Ishikawa (cell line): ENCODE measurements around the gene MIGA2.
A peak's percentile ranks its signal among the peaks of the same experiment; 100 is the strongest.

ENCODE experiments used
- CEBPB ChIP-seq: IDR thresholded peaks from 2 replicates; pipeline ENCODE4 v1.6.1; 2012
- CREB1 ChIP-seq: IDR thresholded peaks from 2 replicates; pipeline ENCODE4 v1.6.1; 2012; ENCODE audit warnings: low read depth
- EGR1 ChIP-seq: IDR thresholded peaks from 2 replicates; pipeline ENCODE4 v1.6.1; 2012
- EP300 ChIP-seq: IDR thresholded peaks from 2 replicates; pipeline ENCODE4 v1.6.1; 2012; ENCODE audit warnings: borderline replicate concordance
- FOXM1 ChIP-seq: IDR thresholded peaks from 2 replicates; pipeline ENCODE4 v1.6.1; 2012; ENCODE audit warnings: low read depth, borderline replicate concordance
- MAX ChIP-seq: IDR thresholded peaks from 2 replicates; pipeline ENCODE4 v1.6.1; 2012
- NFIC ChIP-seq: IDR thresholded peaks from 2 replicates; pipeline ENCODE4 v1.6.1; 2012
- RAD21 ChIP-seq: IDR thresholded peaks from 2 replicates; pipeline ENCODE4 v1.6.1; 2012; ENCODE audit warnings: low read depth
- REST ChIP-seq: IDR thresholded peaks from 2 replicates; pipeline ENCODE4 v1.6.1; 2012; ENCODE audit warnings: low read depth, mild to moderate bottlenecking
- TAF1 ChIP-seq: IDR thresholded peaks from 2 replicates; pipeline ENCODE4 v1.6.1; 2012; ENCODE audit warnings: low read depth, mild to moderate bottlenecking
- TCF12 ChIP-seq: IDR thresholded peaks from 2 replicates; pipeline ENCODE4 v1.6.1; 2012; ENCODE audit warnings: low read depth
- TEAD4 ChIP-seq: IDR thresholded peaks from 2 replicates; pipeline ENCODE4 v1.6.1; 2012
- USF1 ChIP-seq: IDR thresholded peaks from 2 replicates; pipeline ENCODE4 v1.6.1; 2012
- YY1 ChIP-seq: IDR thresholded peaks from 2 replicates; pipeline ENCODE4 v1.6.1; 2012; ENCODE audit warnings: low read depth
- ZBTB7A ChIP-seq: IDR thresholded peaks from 2 replicates; pipeline ENCODE4 v1.6.1; 2012; ENCODE audit warnings: low read depth

The MIGA2 gene

DNA sequence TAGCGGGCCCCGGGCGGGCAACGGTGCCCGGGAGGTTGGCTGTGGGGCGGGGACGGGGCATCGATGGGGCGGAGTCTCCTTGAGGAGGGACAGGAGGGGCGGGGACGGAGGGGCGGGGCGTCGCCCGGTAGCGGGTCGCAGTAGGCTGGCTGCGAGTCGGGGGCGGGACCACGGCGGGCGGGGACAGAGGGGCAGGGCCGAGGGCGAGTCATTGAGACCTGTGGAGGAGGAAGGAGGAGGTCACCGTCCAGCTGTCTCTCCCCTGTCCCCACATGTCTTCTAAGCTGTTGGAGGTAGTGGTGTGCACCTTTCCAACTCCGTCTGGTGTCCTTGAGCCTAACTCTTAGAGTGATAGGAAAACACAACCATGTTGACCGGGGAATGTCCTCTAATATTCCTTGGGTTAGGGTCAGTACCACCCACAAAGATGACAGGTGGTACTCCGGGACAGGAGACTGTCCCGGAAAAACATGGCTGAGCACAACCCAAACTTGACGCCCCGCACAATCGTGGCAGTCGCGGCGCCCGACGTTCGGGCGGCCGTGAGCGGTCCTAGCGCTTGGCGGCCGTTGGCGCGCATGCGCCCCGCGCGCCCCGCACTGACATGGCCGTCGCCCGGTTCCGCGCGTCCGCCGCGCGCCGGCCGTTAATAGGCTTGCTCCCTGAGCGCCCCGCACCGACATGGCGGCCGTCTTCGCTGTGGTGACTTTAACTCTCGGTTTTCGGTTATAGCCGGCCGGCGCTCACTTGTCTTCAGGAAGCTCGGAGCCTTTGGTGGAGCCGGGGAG lies 74.5 kb downstream of the MIGA2 start, which contains the start of the genes CRAT and PTPA:
Gene CRAT, minus strand, starts transcription at position 54 of the 788 bp plus-strand sequence. CDS start 284 bp downstream, outside the sequence.
Gene PTPA, plus strand, starts transcription at position 676 of the 788 bp plus-strand sequence. CDS start 186 bp downstream, outside the sequence.
- TF ChIP-seq YY1 (peak; percentile 97), TAF1 (peak; percentile 58; the same call in 1 of the 2 replicates), EP300 (peak; percentile 14; the same call in 1 of the 2 replicates), ZBTB7A (no peak), TCF12 (no peak), EGR1 (peak; percentile 65; the same call in 1 of the 2 replicates), MAX (peak; percentile 89), USF1 (0 out of 2 replicates have a peak, but pooled peaks have one; percentile 8)

GRCh38 chr9:129111528-129112151 lies 75.2 kb downstream of the MIGA2 start:
- TF ChIP-seq TAF1 (peak; percentile 60), RAD21 (no peak), YY1 (peak; percentile 73), ZBTB7A (no peak; the same call in 1 of the 2 replicates), EP300 (no peak), EGR1 (peak; percentile 9; the same call in 1 of the 2 replicates), CREB1 (no peak), MAX (no peak; the same call in 1 of the 2 replicates), TCF12 (no peak), USF1 (no peak), REST (no peak), TEAD4 (no peak), CEBPB (no peak; the same call in 1 of the 2 replicates), FOXM1 (no peak), NFIC (no peak)

GRCh38 chr9:129113645-129114304 lies 77.3 kb downstream of the MIGA2 start:
- TF ChIP-seq NFIC = no peak
- no peak for TF ChIP-seq TCF12
- TF ChIP-seq YY1 = no peak
- TF ChIP-seq RAD21 = no peak
- no peak for TF ChIP-seq ZBTB7A
- TF ChIP-seq EGR1 = no peak
- TF ChIP-seq EP300 = no peak
- TF ChIP-seq TAF1 = no peak
- no peak for TF ChIP-seq TEAD4
- TF ChIP-seq CEBPB = no peak
- no peak for TF ChIP-seq USF1
- TF ChIP-seq CREB1 = no peak
- no peak for TF ChIP-seq FOXM1
- TF ChIP-seq MAX = no peak

GRCh38 chr9:129118799-129119198 lies 82.4 kb downstream of the MIGA2 start:
- TF ChIP-seq MAX (no peak), TCF12 (no peak), NFIC (peak; percentile 46; the same call in 1 of the 2 replicates), EP300 (no peak), FOXM1 (no peak)

GRCh38 chr9:129121483-129121882 lies 85.1 kb downstream of the MIGA2 start:
- no peak for TF ChIP-seq ZBTB7A
